Measurements from ENCODE around the gene SLC1A2. TPM values are rescaled to one million over a fixed set of nuclear protein-coding genes. Genes with fewer than 3 reads are reported as not detected.

Gene SLC1A2
- polyA plus RNA-seq, 2 donors, result 0.11 TPM; not detected in 1

- H3K4me1 ChIP-seq (ENCODE audit: control insufficient read depth in 2 of 2, insufficient read depth in 2 of 2, low read length in 1 of 2), result no peaks in the 10 kb centered on the region
- H3K4me3 ChIP-seq (ENCODE audit: low read depth in 1 of 2, low read length in 2 of 2), result no peak overlapping the region
- H3K9me3 ChIP-seq (ENCODE audit: control insufficient read depth in 2 of 2, insufficient read depth in 1 of 2, low read depth in 1 of 2, low read length in 1 of 2), result no peaks in the 10 kb centered on the region
- H3K36me3 ChIP-seq (ENCODE audit: control insufficient read depth in 2 of 2, insufficient read depth in 2 of 2, low read length in 1 of 2), result no peaks in the 10 kb centered on the region
- no peak overlapping the region for H3K27ac ChIP-seq (ENCODE audit: low read depth in 2 of 2, low read length in 1 of 2)
- H3K27me3 ChIP-seq (ENCODE audit: control insufficient read depth in 1 of 2, insufficient read depth in 2 of 2, low read length in 2 of 2), result no peaks in the 10 kb centered on the region
- WGBS, 2 donors, result 51 to 59% methylated on average over 2 of the region's 2 CpGs
Measured at GRCh38 chr11:35257281-35257680, 162.1 kb downstream of the SLC1A2 start.

GRCh38 chr11:35256296-35256695, 163.1 kb downstream of the SLC1A2 start:
- Histone ChIP-seq H3K27ac (ENCODE audit: low read depth in 2 of 2, low read length in 1 of 2) (no peak overlapping the region), H3K36me3 (ENCODE audit: control insufficient read depth in 2 of 2, insufficient read depth in 2 of 2, low read length in 1 of 2) (no peaks in the 10 kb centered on the region), H3K4me3 (ENCODE audit: low read depth in 1 of 2, low read length in 2 of 2) (no peak overlapping the region), H3K4me1 (ENCODE audit: control insufficient read depth in 2 of 2, insufficient read depth in 2 of 2, low read length in 1 of 2) (no peaks in the 10 kb centered on the region), H3K9me3 (ENCODE audit: control insufficient read depth in 2 of 2, insufficient read depth in 1 of 2, low read depth in 1 of 2, low read length in 1 of 2) (no peaks in the 10 kb centered on the region), H3K27me3 (ENCODE audit: control insufficient read depth in 1 of 2, insufficient read depth in 2 of 2, low read length in 2 of 2) (no peaks in the 10 kb centered on the region)

- no peaks in the 10 kb centered on the region for H3K4me1 ChIP-seq (ENCODE audit: control insufficient read depth in 2 of 2, insufficient read depth in 2 of 2, low read length in 1 of 2)
- 91 to 98% methylated on average over 2 of the region's 2 CpGs for WGBS, 2 donors
- H3K27me3 ChIP-seq (ENCODE audit: control insufficient read depth in 1 of 2, insufficient read depth in 2 of 2, low read length in 2 of 2), result no peaks in the 10 kb centered on the region
Measured at GRCh38 chr11:35255514-35255913, 163.8 kb downstream of the SLC1A2 start.

GRCh38 chr11:35253237-35253636, 166.1 kb downstream of the SLC1A2 start:
- no peak overlapping the region for H3K4me3 ChIP-seq (ENCODE audit: low read depth in 1 of 2, low read length in 2 of 2)
- H3K27me3 ChIP-seq (ENCODE audit: control insufficient read depth in 1 of 2, insufficient read depth in 2 of 2, low read length in 2 of 2), result no peaks in the 10 kb centered on the region
- H3K36me3 ChIP-seq (ENCODE audit: control insufficient read depth in 2 of 2, insufficient read depth in 2 of 2, low read length in 1 of 2), result no peaks in the 10 kb centered on the region
- no peak overlapping the region for H3K27ac ChIP-seq (ENCODE audit: low read depth in 2 of 2, low read length in 1 of 2)
- no peaks in the 10 kb centered on the region for H3K4me1 ChIP-seq (ENCODE audit: control insufficient read depth in 2 of 2, insufficient read depth in 2 of 2, low read length in 1 of 2)
- H3K9me3 ChIP-seq (ENCODE audit: control insufficient read depth in 2 of 2, insufficient read depth in 1 of 2, low read depth in 1 of 2, low read length in 1 of 2), result no peaks in the 10 kb centered on the region

More at GRCh38 chr11:35255514-35255913, 163.8 kb downstream of the SLC1A2 start:
- no peak overlapping the region for H3K4me3 ChIP-seq (ENCODE audit: low read depth in 1 of 2, low read length in 2 of 2)
- H3K27ac ChIP-seq (ENCODE audit: low read depth in 2 of 2, low read length in 1 of 2), result no peak overlapping the region
- no peaks in the 10 kb centered on the region for H3K36me3 ChIP-seq (ENCODE audit: control insufficient read depth in 2 of 2, insufficient read depth in 2 of 2, low read length in 1 of 2)
- no peaks in the 10 kb centered on the region for H3K9me3 ChIP-seq (ENCODE audit: control insufficient read depth in 2 of 2, insufficient read depth in 1 of 2, low read depth in 1 of 2, low read length in 1 of 2)

- no peak overlapping the region for H3K27ac ChIP-seq (ENCODE audit: low read depth in 2 of 2, low read length in 1 of 2)
- no peaks in the 10 kb centered on the region for H3K9me3 ChIP-seq (ENCODE audit: control insufficient read depth in 2 of 2, insufficient read depth in 1 of 2, low read depth in 1 of 2, low read length in 1 of 2)
- H3K4me1 ChIP-seq (ENCODE audit: control insufficient read depth in 2 of 2, insufficient read depth in 2 of 2, low read length in 1 of 2), result peaks cover 0 to 2% of the 10 kb centered on the region in 2 donors
- no peaks in the 10 kb centered on the region for H3K27me3 ChIP-seq (ENCODE audit: control insufficient read depth in 1 of 2, insufficient read depth in 2 of 2, low read length in 2 of 2)
- no peak overlapping the region for H3K4me3 ChIP-seq (ENCODE audit: low read depth in 1 of 2, low read length in 2 of 2)
- H3K36me3 ChIP-seq (ENCODE audit: control insufficient read depth in 2 of 2, insufficient read depth in 2 of 2, low read length in 1 of 2), result no peaks in the 10 kb centered on the region
Measured at GRCh38 chr11:35250621-35251020, 168.7 kb downstream of the SLC1A2 start.

GRCh38 chr11:35250192-35250591, 169.2 kb downstream of the SLC1A2 start:
- Histone ChIP-seq H3K27ac (ENCODE audit: low read depth in 2 of 2, low read length in 1 of 2) (no peak overlapping the region), H3K4me3 (ENCODE audit: low read depth in 1 of 2, low read length in 2 of 2) (no peak overlapping the region), H3K36me3 (ENCODE audit: control insufficient read depth in 2 of 2, insufficient read depth in 2 of 2, low read length in 1 of 2) (no peaks in the 10 kb centered on the region), H3K9me3 (ENCODE audit: control insufficient read depth in 2 of 2, insufficient read depth in 1 of 2, low read depth in 1 of 2, low read length in 1 of 2) (no peaks in the 10 kb centered on the region), H3K27me3 (ENCODE audit: control insufficient read depth in 1 of 2, insufficient read depth in 2 of 2, low read length in 2 of 2) (no peaks in the 10 kb centered on the region), H3K4me1 (ENCODE audit: control insufficient read depth in 2 of 2, insufficient read depth in 2 of 2, low read length in 1 of 2) (peaks cover 0 to 2% of the 10 kb centered on the region in 2 donors)
- 90 to 92% methylated on average over 4 of the region's 4 CpGs for WGBS, 2 donors

- no peak overlapping the region for H3K27ac ChIP-seq (ENCODE audit: low read depth in 2 of 2, low read length in 1 of 2)
- 68 to 69% methylated on average over 4 of the region's 4 CpGs for WGBS, 2 donors
Measured at GRCh38 chr11:35248558-35249323, 170.6 kb downstream of the SLC1A2 start.

GRCh38 chr11:35247863-35248262, 171.5 kb downstream of the SLC1A2 start:
- H3K4me3 ChIP-seq (ENCODE audit: low read depth in 1 of 2, low read length in 2 of 2), result no peak overlapping the region
- 81 to 85% methylated on average over 3 of the region's 3 CpGs for WGBS, 2 donors
- H3K9me3 ChIP-seq (ENCODE audit: control insufficient read depth in 2 of 2, insufficient read depth in 1 of 2, low read depth in 1 of 2, low read length in 1 of 2), result no peaks in the 10 kb centered on the region
- no peak overlapping the region for H3K27ac ChIP-seq (ENCODE audit: low read depth in 2 of 2, low read length in 1 of 2)
- H3K36me3 ChIP-seq (ENCODE audit: control insufficient read depth in 2 of 2, insufficient read depth in 2 of 2, low read length in 1 of 2), result no peaks in the 10 kb centered on the region
- peaks cover 0 to 2% of the 10 kb centered on the region in 2 donors for H3K4me1 ChIP-seq (ENCODE audit: control insufficient read depth in 2 of 2, insufficient read depth in 2 of 2, low read length in 1 of 2)
- no peaks in the 10 kb centered on the region for H3K27me3 ChIP-seq (ENCODE audit: control insufficient read depth in 1 of 2, insufficient read depth in 2 of 2, low read length in 2 of 2)

More at GRCh38 chr11:35248558-35249323, 170.6 kb downstream of the SLC1A2 start:
- H3K4me3 ChIP-seq (ENCODE audit: low read depth in 1 of 2, low read length in 2 of 2), result no peak overlapping the region
- H3K36me3 ChIP-seq (ENCODE audit: control insufficient read depth in 2 of 2, insufficient read depth in 2 of 2, low read length in 1 of 2), result no peaks in the 10 kb centered on the region
- peaks cover 0 to 2% of the 10 kb centered on the region in 2 donors for H3K4me1 ChIP-seq (ENCODE audit: control insufficient read depth in 2 of 2, insufficient read depth in 2 of 2, low read length in 1 of 2)
- no peaks in the 10 kb centered on the region for H3K27me3 ChIP-seq (ENCODE audit: control insufficient read depth in 1 of 2, insufficient read depth in 2 of 2, low read length in 2 of 2)
- no peaks in the 10 kb centered on the region for H3K9me3 ChIP-seq (ENCODE audit: control insufficient read depth in 2 of 2, insufficient read depth in 1 of 2, low read depth in 1 of 2, low read length in 1 of 2)

GRCh38 chr11:35247428-35247827, 171.9 kb downstream of the SLC1A2 start:
- H3K9me3 ChIP-seq (ENCODE audit: control insufficient read depth in 2 of 2, insufficient read depth in 1 of 2, low read depth in 1 of 2, low read length in 1 of 2), result no peaks in the 10 kb centered on the region
- no peak overlapping the region for H3K4me3 ChIP-seq (ENCODE audit: low read depth in 1 of 2, low read length in 2 of 2)
- 82 to 86% methylated on average over 3 of the region's 3 CpGs for WGBS, 2 donors
- H3K27me3 ChIP-seq (ENCODE audit: control insufficient read depth in 1 of 2, insufficient read depth in 2 of 2, low read length in 2 of 2), result no peaks in the 10 kb centered on the region
- peak overlapping the region in 1 of 2 donors; percentile 3 for H3K27ac ChIP-seq (ENCODE audit: low read depth in 2 of 2, low read length in 1 of 2)
- no peaks in the 10 kb centered on the region for H3K36me3 ChIP-seq (ENCODE audit: control insufficient read depth in 2 of 2, insufficient read depth in 2 of 2, low read length in 1 of 2)
- peaks cover 0 to 2% of the 10 kb centered on the region in 2 donors for H3K4me1 ChIP-seq (ENCODE audit: control insufficient read depth in 2 of 2, insufficient read depth in 2 of 2, low read length in 1 of 2)

GRCh38 chr11:35246745-35247144, 172.6 kb downstream of the SLC1A2 start:
- no peaks in the 10 kb centered on the region for H3K9me3 ChIP-seq (ENCODE audit: control insufficient read depth in 2 of 2, insufficient read depth in 1 of 2, low read depth in 1 of 2, low read length in 1 of 2)
- peak overlapping the region in 1 of 2 donors; percentile 10 for H3K27ac ChIP-seq (ENCODE audit: low read depth in 2 of 2, low read length in 1 of 2)
- peaks cover 0 to 2% of the 10 kb centered on the region in 2 donors for H3K4me1 ChIP-seq (ENCODE audit: control insufficient read depth in 2 of 2, insufficient read depth in 2 of 2, low read length in 1 of 2)
- WGBS, 2 donors, result 44 to 58% methylated on average over 2 of the region's 2 CpGs
- H3K4me3 ChIP-seq (ENCODE audit: low read depth in 1 of 2, low read length in 2 of 2), result no peak overlapping the region
- no peaks in the 10 kb centered on the region for H3K27me3 ChIP-seq (ENCODE audit: control insufficient read depth in 1 of 2, insufficient read depth in 2 of 2, low read length in 2 of 2)
- H3K36me3 ChIP-seq (ENCODE audit: control insufficient read depth in 2 of 2, insufficient read depth in 2 of 2, low read length in 1 of 2), result no peaks in the 10 kb centered on the region
